SH-SY5Y (cell line): Measurements from ENCODE around the gene EFEMP2.

Source experiments
- GATA2 ChIP-seq: IDR thresholded peaks from 2 replicates; pipeline ENCODE4 v1.6.1; 2011; ENCODE audit warnings: mild to moderate bottlenecking, low read depth, low read length
- GATA3 ChIP-seq: IDR thresholded peaks from 2 replicates; pipeline ENCODE4 v1.6.1; 2011; ENCODE audit warnings: low read depth, mild to moderate bottlenecking, low read length, moderate library complexity

GRCh38 chr11:65915821-65916251 lies 43.2 kb upstream of the EFEMP2 start:
- TF ChIP-seq GATA3, result no peak
- no peak for TF ChIP-seq GATA2
